Common myeloid progenitor, CD34-positive (primary cell): ENCODE data around the gene SERTAD4.

Experiments used
- CTCF ChIA-PET: fragments of 350-600 bp; sonication (Branson Sonifier 250); formaldehyde crosslinking; loops from one replicate; lab custom pipeline; 2021; ENCODE audit warnings: antibody characterized with exemption; lab: Charles Lee
- POLR2A ChIA-PET: fragments of 350-600 bp; sonication (Branson Sonifier 250); formaldehyde crosslinking; loops from one replicate; lab custom pipeline; 2021; ENCODE audit warnings: antibody characterized with exemption; lab: Charles Lee
- DNase-seq, 3 donors: peaks; one replicate each; pipeline versions ENCODE4 v3.0.0 to v3.0.0-alpha.2; 2013
- H3K27ac ChIP-seq, 2 experiments: 1 replicate in 1 of 2; 2 replicates in 1 of 2; pipeline ENCODE4 v1.7.0; 2013; ENCODE audit warnings: inconsistent platforms in 2 of 2, low read length in 2 of 2, mild to moderate bottlenecking in 2 of 2, low read depth in 1 of 2, moderate library complexity in 1 of 2; ENCODE audit not compliant: severe bottlenecking in 2 of 2, insufficient read depth in 1 of 2, poor library complexity in 1 of 2
- H3K27me3 ChIP-seq, 5 experiments: replicated peaks in 2 of 5; 1 replicate in 3 of 5; 2 replicates in 2 of 5; pipeline versions ENCODE4 v1.6.1 to v1.7.0; 2013; ENCODE audit warnings: low read length in 4 of 5, mild to moderate bottlenecking in 2 of 5, moderate library complexity in 2 of 5, inconsistent platforms in 1 of 5; ENCODE audit not compliant: insufficient read depth in 5 of 5, control insufficient read depth in 4 of 5
- H3K36me3 ChIP-seq, 4 experiments: 1 replicate in 2 of 4; 2 replicates in 2 of 4; pipeline versions ENCODE4 v1.6.1 to v1.7.0; 2013; ENCODE audit warnings: low read length in 3 of 4, control low read depth in 1 of 4, mild to moderate bottlenecking in 1 of 4; ENCODE audit not compliant: control insufficient read depth in 4 of 4, insufficient read depth in 4 of 4
- H3K4me1 ChIP-seq, 4 experiments: 1 replicate in 3 of 4; 2 replicates in 1 of 4; pipeline versions ENCODE4 v1.6.1 to v1.7.1; 2013; ENCODE audit warnings: low read length in 3 of 4, mild to moderate bottlenecking in 3 of 4, control low read depth in 1 of 4, inconsistent platforms in 1 of 4, moderate library complexity in 1 of 4; ENCODE audit not compliant: control insufficient read depth in 4 of 4, insufficient read depth in 4 of 4; ENCODE audit errors: control extremely low read depth in 1 of 4
- H3K4me3 ChIP-seq, 7 experiments: 1 replicate in 4 of 7; 2 replicates in 3 of 7; pipeline versions ENCODE4 v1.5.1 to v1.7.0; 2013; ENCODE audit warnings: mild to moderate bottlenecking in 7 of 7, low read length in 6 of 7, moderate library complexity in 6 of 7, inconsistent platforms in 2 of 7, low read depth in 2 of 7, control low read depth in 1 of 7; ENCODE audit not compliant: insufficient read depth in 4 of 7, control insufficient read depth in 1 of 7; ENCODE audit errors: extremely low read depth in 1 of 7
- H3K9me3 ChIP-seq, 5 experiments: 1 replicate in 4 of 5; 2 replicates in 1 of 5; pipeline versions ENCODE4 v1.6.1 to v1.7.1; 2013; ENCODE audit warnings: low read length in 4 of 5, mild to moderate bottlenecking in 2 of 5, inconsistent platforms in 1 of 5, low read depth in 1 of 5, moderate library complexity in 1 of 5; ENCODE audit not compliant: control insufficient read depth in 4 of 5, insufficient read depth in 2 of 5; ENCODE audit errors: control extremely low read depth in 1 of 5
- WGBS: methylation state at CpG from one replicate; pipeline ENCODE4 v1.1.5; 2013; ENCODE audit not compliant: insufficient coverage; 5-methylcytosine and 5-hydroxymethylcytosine counted together

SERTAD4 gene

DNA sequence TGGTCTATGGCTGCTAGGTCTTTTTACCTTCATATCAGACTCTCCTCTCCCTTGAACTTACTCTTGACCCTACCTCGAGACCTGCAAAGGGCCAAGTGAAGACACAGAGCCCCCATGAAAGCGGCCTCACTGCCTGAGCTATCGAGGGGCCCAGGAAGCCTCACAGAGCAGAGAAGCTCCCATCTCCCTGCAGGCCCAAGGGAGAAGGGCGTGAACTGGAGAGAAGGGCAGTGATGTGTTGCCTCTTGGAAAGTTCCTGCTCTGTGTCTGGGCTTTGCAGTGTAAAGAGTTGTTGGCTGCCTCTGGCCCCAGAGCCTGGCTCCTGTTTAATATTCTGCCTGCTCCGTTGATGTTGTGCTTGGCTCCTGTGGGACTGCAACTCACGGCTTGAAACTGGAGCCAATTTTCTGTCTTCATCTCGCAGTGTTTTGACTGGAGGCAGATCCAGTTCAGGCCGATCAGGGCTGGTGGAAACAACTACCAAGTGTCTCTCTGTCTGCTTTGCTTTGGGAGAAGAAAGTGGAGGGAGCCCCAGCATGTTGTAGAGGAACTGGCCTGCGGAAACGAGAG, 4.3 kb downstream of the SERTAD4 start:
- H3K27me3 ChIP-seq: peaks cover 11 to 88% (median 16%) of the 10 kb centered on the region in 5 experiments
- WGBS: 52% methylated on average over 8 of the region's 10 CpGs
- CTCF ChIA-PET: interaction anchor here (0.6 kb wide), 1 partner anchor 92 kb away, joined by 3 read pairs; the partner anchor contains the start of gene HHAT
- H3K4me1 ChIP-seq: peaks cover 0 to 27% (median 18%) of the 10 kb centered on the region in 4 experiments
- H3K27ac ChIP-seq: no peak overlapping the region
- DNase-seq: peak in 1 of 3 donors; percentile 21
- POLR2A ChIA-PET: interaction anchor here (0.6 kb wide), 1 partner anchor 14 kb away, joined by 4 read pairs; no protein-coding TSS in a partner anchor
- H3K9me3 ChIP-seq: no peaks in the 10 kb centered on the region
- no peaks in the 10 kb centered on the region for H3K36me3 ChIP-seq
- no peak overlapping the region for H3K4me3 ChIP-seq

DNA sequence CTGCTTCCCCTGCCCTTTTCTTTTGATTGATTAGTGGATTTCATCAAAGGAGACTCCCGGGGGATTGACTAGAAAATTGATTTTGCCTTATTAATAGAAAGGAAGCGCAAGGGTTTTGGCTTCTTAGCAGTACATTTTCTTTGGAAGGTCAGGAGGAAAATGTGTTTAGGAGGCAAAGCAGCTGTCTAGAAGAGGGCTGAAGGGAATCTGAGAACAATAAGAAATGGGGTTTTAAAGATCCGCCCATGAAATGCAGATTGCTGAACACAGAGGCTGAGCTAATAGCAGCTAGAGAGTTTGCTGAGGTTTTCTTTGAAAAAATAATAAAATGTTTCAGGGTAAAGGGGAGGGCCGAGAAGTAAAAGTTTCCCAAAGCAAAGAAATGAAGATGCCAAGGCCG, 4.9 kb downstream of the SERTAD4 start:
- H3K36me3 ChIP-seq: no peaks in the 10 kb centered on the region
- WGBS: 68% methylated on average over 5 of the region's 5 CpGs
- no peaks in the 10 kb centered on the region for H3K9me3 ChIP-seq
- POLR2A ChIA-PET: interaction anchor here (0.6 kb wide), 1 partner anchor 13 kb away, joined by 4 read pairs; no protein-coding TSS in a partner anchor
- no peak overlapping the region for H3K4me3 ChIP-seq
- peaks cover 11 to 89% (median 16%) of the 10 kb centered on the region in 5 experiments for H3K27me3 ChIP-seq
- H3K27ac ChIP-seq: no peak overlapping the region
- CTCF ChIA-PET: no interaction called here
- H3K4me1 ChIP-seq: peaks cover 0 to 23% (median 18%) of the 10 kb centered on the region in 4 experiments
- DNase-seq: no peak

DNA sequence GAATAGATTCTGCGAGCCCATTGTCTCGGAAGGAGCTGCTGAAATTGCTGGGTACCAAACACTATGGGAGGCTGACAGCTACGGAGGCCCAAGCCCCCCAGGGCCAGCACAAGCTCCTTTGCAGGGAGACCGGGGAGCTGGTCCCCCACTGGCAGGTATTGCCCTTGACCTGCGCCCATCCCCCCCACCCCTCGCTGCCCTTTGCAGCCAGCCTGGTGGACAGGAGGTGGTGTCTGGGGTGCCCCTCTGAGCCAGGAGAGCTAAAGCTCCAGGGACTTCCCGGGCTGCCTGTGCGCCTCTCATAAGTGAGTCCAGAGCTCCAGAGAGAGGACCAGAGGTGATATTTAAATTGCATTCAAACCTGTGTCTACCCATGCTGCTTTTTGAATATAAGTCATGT, 5.4 kb downstream of the SERTAD4 start:
- Histone ChIP-seq H3K36me3 (no peaks in the 10 kb centered on the region), H3K27me3 (peaks cover 11 to 85% (median 16%) of the 10 kb centered on the region in 5 experiments), H3K4me3 (no peak overlapping the region), H3K27ac (no peak overlapping the region), H3K9me3 (no peaks in the 10 kb centered on the region), H3K4me1 (peaks cover 0 to 19% (median 13%) of the 10 kb centered on the region in 4 experiments)
- ChIA-PET POLR2A (interaction anchor here (0.6 kb wide), 1 partner anchor 13 kb away, joined by 4 read pairs; no protein-coding TSS in a partner anchor), CTCF (no interaction called here)
- DNase-seq: no peak
- 95% methylated on average over 4 of the region's 8 CpGs for WGBS

DNA sequence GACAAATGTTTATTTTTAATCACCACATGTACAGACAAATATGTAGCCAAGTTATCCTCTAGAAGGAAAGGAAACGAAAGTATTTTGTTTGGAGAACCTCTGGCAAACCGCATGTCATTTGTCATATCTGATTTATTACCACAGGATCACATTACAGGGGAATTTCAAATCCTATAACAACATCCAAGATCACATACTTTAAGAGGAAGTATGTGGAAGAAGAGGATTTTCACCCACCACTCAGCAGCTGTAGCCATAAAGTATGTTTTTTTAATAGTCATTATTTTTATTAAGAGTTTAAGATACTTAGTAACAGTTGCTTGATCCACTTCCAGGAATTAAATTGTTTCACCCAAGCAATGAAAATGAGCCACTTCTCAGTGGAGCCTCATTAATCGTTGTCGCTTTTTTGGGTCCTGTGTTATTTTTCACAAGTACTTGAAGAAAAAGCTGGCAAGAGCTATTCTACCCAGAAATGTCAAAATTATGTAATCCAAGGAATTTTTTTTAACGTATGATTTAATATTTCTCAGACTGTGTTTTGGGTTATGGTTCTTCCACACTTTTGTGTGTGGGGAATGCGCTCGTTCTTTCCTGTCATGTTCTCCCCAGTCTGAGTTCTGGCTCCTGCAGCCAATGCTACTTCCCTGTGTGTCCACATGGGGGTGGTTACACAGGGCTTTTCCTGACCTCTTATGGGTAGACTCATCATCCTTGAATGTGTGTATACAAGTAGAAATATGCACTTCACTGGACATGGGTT, 6.9 kb downstream of the SERTAD4 start:
- Histone ChIP-seq H3K27ac (no peak overlapping the region), H3K9me3 (no peaks in the 10 kb centered on the region), H3K27me3 (peaks cover 7 to 81% (median 13%) of the 10 kb centered on the region in 5 experiments), H3K4me1 (peaks cover 0 to 5% (median 2%) of the 10 kb centered on the region in 4 experiments), H3K4me3 (no peak overlapping the region), H3K36me3 (no peaks in the 10 kb centered on the region)
- WGBS: 69% methylated on average over 2 of the region's 7 CpGs
- POLR2A ChIA-PET: no interaction called here
- peak in 2 of 3 donors; percentile 27 to 30 for DNase-seq
- CTCF ChIA-PET: interaction anchor here (1.2 to 2.2 kb wide), 3 partner anchors 10 to 63 kb away, joined by 3 to 7 read pairs (median 5); no protein-coding TSS in a partner anchor

DNA sequence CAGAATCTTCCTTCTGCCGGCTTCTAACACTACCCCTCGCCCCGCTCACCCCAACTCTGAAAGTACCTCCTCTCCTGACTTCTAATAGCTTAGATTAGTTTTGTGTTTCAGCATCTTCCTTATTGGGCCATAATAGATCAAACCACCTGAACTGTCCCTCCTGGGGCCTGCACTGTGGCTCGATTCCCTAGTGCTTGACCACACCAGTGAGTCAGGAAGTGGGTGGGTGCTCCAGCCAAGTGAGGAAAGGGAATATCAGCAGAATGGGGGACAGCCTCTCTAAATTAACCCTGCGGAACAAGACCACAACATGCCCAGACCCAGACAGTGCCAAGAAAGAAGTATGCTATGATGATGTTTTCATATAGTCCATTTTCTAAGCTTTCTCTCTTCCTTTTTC, 8.5 kb downstream of the SERTAD4 start:
- ChIA-PET POLR2A (no interaction called here), CTCF (interaction anchor here (1.2 kb wide), 1 partner anchor 18 kb away, joined by 3 read pairs; no protein-coding TSS in a partner anchor)
- peaks cover 0 to 5% (median 2%) of the 10 kb centered on the region in 4 experiments for H3K4me1 ChIP-seq
- WGBS: 96% methylated on average over 3 of the region's 5 CpGs
- no peaks in the 10 kb centered on the region for H3K9me3 ChIP-seq
- no peaks in the 10 kb centered on the region for H3K36me3 ChIP-seq
- H3K27me3 ChIP-seq: peaks cover 0 to 80% (median 21%) of the 10 kb centered on the region in 5 experiments
- H3K4me3 ChIP-seq: no peak overlapping the region
- DNase-seq: no peak
- no peak overlapping the region for H3K27ac ChIP-seq

DNA sequence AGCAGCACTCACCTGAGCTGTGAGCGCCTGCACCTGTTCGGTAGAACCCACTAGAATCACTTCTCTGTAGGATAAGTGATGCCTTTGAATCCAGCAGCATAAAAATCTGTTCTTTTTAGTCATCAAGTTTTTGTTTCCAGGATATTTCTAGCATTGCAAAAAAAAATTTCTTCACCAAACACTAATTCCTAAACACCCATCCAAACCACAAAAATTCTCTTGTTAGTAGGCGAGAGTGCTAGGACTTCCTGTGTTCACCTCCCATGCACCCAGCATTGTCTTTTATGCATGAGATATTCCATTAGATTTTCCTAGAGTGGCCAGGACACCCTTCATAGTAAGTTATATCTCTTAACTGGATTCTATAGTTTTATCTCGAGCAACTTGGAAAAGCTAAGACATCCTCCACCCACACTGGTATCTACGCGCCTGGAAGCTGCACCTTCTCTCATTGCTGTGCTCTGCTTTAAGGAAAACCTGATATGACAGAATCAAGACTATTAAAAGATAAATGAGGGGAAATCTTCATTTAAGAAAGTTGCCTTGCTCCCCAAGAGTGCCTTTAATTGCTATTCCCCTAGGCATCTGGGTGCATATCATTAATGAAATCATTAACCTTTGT, 12.3 kb downstream of the SERTAD4 start:
- H3K27ac ChIP-seq: no peak overlapping the region
- peaks cover 0 to 73% (median 21%) of the 10 kb centered on the region in 5 experiments for H3K27me3 ChIP-seq
- no peak overlapping the region for H3K4me3 ChIP-seq
- H3K4me1 ChIP-seq: peaks cover 0 to 3% (median 0%) of the 10 kb centered on the region in 4 experiments
- no peak for DNase-seq
- ChIA-PET CTCF (interaction anchor here (1.5 kb wide), 1 partner anchor 22 kb away, joined by 3 read pairs; no protein-coding TSS in a partner anchor), POLR2A (no interaction called here)
- H3K36me3 ChIP-seq: no peaks in the 10 kb centered on the region
- H3K9me3 ChIP-seq: no peaks in the 10 kb centered on the region
- 93% methylated on average over 3 of the region's 6 CpGs for WGBS
